Thymus (tissue), 11 donors: ENCODE results near the gene WSCD1. TPM values are rescaled to one million over a fixed set of nuclear protein-coding genes. Genes with fewer than 3 reads are reported as not detected.

Source experiments
- DNase-seq, 9 donors: peaks; one replicate each; pipeline ENCODE4 v3.0.0-alpha.2; 2013; ENCODE audit warnings: low spot score in 9 of 9, low read depth in 6 of 9, missing footprints in 1 of 9
- H3K27ac ChIP-seq, 2 donors: one replicate each; pipeline ENCODE4 v1.5.1; 2013; ENCODE audit warnings: control low read depth in 1 of 2, low read depth in 1 of 2, low read length in 1 of 2, mild to moderate bottlenecking in 1 of 2, moderate library complexity in 1 of 2
- H3K27me3 ChIP-seq, 2 donors: one replicate each; pipeline ENCODE4 v1.5.1; 2013; ENCODE audit warnings: low read length in 1 of 2; ENCODE audit not compliant: control insufficient read depth in 2 of 2, insufficient read depth in 1 of 2
- H3K36me3 ChIP-seq, 2 donors: one replicate each; pipeline ENCODE4 v1.5.1; 2013; ENCODE audit warnings: low read length in 1 of 2, mild to moderate bottlenecking in 1 of 2, moderate library complexity in 1 of 2; ENCODE audit not compliant: control insufficient read depth in 2 of 2, insufficient read depth in 2 of 2
- H3K4me1 ChIP-seq, 2 donors: one replicate each; pipeline ENCODE4 v1.5.1; 2013; ENCODE audit warnings: low read length in 2 of 2; ENCODE audit not compliant: control insufficient read depth in 2 of 2, insufficient read depth in 2 of 2
- H3K4me3 ChIP-seq, 2 donors: one replicate each; pipeline ENCODE4 v1.5.1; 2013; ENCODE audit warnings: low read length in 2 of 2, control low read depth in 1 of 2, mild to moderate bottlenecking in 1 of 2
- H3K9me3 ChIP-seq, 2 donors: one replicate each; pipeline ENCODE4 v1.5.1; 2013; ENCODE audit warnings: low read length in 1 of 2, mild to moderate bottlenecking in 1 of 2; ENCODE audit not compliant: control insufficient read depth in 2 of 2, insufficient read depth in 1 of 2
- WGBS: extraction: QIAGEN DNeasy Blood & Tissue Kit; methylation state at CpG from one replicate; pipeline ENCODE4 v1.1.7; 2013; 5-methylcytosine and 5-hydroxymethylcytosine counted together
- polyA plus RNA-seq: library from polyadenylated mRNA; stranded (reverse); fragments of 200-250 nt; gene quantifications from one replicate; pipeline ENCODE4 v1.2.3, GENCODE V29; 2013
- total RNA-seq: library from RNA; stranded (reverse); fragments of 120-200 nt; gene quantifications from one replicate; pipeline ENCODE4 v1.2.4, GENCODE V29; 2013
- donor health status: healthy.

Gene WSCD1
- total and polyA plus RNA-seq, 2 donors: 1.1 to 5.1 TPM

DNA sequence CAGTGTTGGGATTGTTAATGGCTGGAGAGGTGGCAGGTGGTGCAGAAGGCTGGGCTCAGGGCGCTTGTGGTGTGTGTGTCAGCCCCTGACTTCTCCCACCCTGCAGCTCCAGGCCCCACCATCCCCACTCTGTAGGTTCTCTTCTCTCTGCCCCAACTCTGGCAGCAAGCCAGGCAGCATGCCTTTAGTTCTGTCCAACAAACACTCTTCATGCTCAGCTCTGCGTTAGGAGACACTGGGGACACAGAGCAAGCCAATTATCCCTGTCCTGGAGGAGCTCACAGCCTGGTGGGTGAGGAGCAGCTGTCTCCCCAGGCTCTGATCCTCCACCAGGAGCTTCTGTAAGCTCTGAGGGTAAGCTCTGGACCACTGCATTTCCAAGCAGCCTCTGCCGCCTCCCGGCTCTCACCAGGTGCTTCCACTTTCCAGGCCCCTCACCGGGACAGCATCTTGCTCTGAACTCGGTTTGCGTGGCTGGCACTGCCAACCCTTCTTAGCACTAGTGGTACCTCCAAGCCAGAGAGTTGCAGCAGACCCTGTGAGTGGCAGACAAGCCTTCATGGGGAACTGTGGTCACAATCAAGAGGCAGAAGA lies 34.3 kb upstream of the WSCD1 start:
- DNase-seq: no peak
- no peaks in the 10 kb centered on the region for H3K9me3 ChIP-seq
- H3K36me3 ChIP-seq: no peaks in the 10 kb centered on the region
- H3K4me3 ChIP-seq: no peak overlapping the region
- no peaks in the 10 kb centered on the region for H3K27me3 ChIP-seq
- H3K27ac ChIP-seq: no peak overlapping the region
- 86% methylated on average over 7 of the region's 7 CpGs for WGBS
- H3K4me1 ChIP-seq: no peaks in the 10 kb centered on the region

GRCh38 chr17:6040504-6040903 lies 29.7 kb upstream of the WSCD1 start:
- peaks cover 0 to 2% of the 10 kb centered on the region in 2 donors for H3K9me3 ChIP-seq
- H3K27ac ChIP-seq: no peak overlapping the region
- H3K4me1 ChIP-seq: no peaks in the 10 kb centered on the region
- DNase-seq: no peak
- H3K27me3 ChIP-seq: no peaks in the 10 kb centered on the region
- WGBS: 91% methylated on average over 13 of the region's 13 CpGs
- H3K4me3 ChIP-seq: no peak overlapping the region
- no peaks in the 10 kb centered on the region for H3K36me3 ChIP-seq

DNA sequence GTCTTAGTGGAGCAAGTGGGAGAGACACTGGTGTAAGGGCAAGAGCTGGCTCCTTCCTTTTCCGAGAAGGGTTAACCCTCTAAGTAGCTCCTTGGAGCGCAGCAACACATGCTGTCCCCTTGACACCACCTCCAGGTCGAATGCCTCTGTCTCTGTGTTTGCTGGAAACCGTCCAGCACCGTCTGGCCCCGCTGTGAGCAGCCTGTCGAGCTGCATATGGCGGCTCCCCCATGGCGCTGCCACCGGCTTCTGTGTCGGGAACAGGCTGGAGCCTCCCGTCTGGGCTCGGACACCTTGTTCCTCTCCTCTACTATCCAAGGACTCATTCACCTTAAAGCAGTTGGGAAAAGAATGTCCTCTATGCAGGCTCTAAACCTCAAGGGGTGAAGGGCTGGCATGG lies 28.9 kb upstream of the WSCD1 start:
- DNase-seq: no peak
- H3K9me3 ChIP-seq: peaks cover 0 to 2% of the 10 kb centered on the region in 2 donors
- no peak overlapping the region for H3K4me3 ChIP-seq
- no peaks in the 10 kb centered on the region for H3K36me3 ChIP-seq
- WGBS: 87% methylated on average over 13 of the region's 13 CpGs
- H3K4me1 ChIP-seq: no peaks in the 10 kb centered on the region
- no peaks in the 10 kb centered on the region for H3K27me3 ChIP-seq
- H3K27ac ChIP-seq: no peak overlapping the region

DNA sequence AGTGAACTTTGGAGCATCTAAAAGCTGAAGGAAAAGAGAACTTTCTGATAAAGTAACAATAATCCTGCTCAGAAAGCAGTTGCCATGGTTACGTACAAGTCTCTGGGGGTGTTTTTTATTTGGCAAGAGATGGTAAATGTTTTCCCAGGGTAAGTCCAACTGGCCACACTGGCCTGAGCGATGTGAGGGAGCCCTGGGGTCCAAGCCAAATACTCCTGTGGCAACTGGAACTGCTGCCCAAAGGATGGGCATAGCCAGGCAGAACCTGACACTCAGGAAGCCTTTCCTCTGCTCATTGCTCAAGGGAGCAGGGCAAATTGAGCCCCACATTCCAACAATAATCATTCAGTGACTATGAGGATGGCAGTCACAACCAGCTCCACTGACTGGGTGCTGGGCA lies 26.8 kb upstream of the WSCD1 start:
- Histone ChIP-seq H3K4me1 (no peaks in the 10 kb centered on the region), H3K36me3 (no peaks in the 10 kb centered on the region), H3K27me3 (no peaks in the 10 kb centered on the region), H3K27ac (no peak overlapping the region), H3K9me3 (peaks cover 0 to 2% of the 10 kb centered on the region in 2 donors), H3K4me3 (no peak overlapping the region)
- no peak for DNase-seq
- WGBS: 94% methylated on average over 2 of the region's 2 CpGs

GRCh38 chr17:6044261-6044660 lies 25.9 kb upstream of the WSCD1 start:
- WGBS: 92% methylated on average over 6 of the region's 6 CpGs
- Histone ChIP-seq H3K27me3 (no peaks in the 10 kb centered on the region), H3K27ac (no peak overlapping the region), H3K4me1 (no peaks in the 10 kb centered on the region), H3K4me3 (no peak overlapping the region), H3K9me3 (peaks cover 0 to 2% of the 10 kb centered on the region in 2 donors), H3K36me3 (no peaks in the 10 kb centered on the region)
- no peak for DNase-seq

DNA sequence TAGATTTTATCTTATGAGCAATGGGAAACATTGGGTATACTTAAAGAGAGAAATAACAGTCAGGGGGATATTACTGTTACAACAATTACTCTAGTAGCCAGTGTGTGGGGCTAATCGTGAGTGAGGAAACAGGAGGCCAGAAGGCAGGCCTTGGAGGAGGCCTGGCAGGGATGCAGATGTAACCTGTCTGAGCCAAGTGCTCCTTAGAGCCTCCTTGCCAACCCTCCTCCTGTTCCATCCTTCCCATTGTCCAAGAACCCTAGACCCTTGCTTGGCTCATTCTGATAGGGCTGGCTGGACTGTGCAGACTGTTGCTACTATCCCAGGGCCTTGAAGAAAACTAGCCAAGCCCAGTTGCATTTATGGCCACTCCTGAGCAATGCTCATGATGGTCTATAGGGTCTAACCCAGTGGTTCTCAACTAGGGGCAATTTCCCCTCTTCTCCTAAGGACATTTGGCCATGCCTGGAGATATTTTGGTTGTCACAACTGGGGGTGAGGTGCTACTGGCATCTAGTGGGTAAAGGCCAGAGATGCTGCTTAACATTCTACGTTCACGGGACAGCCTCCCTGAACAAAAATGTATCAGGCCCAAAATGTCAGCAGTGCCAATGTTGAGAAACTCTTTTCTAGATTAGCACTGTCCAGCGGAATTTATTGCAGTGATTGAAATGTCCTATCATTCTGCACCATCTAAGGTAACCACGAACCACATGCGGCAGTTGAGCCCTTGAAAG lies 24.4 kb upstream of the WSCD1 start:
- Histone ChIP-seq H3K9me3 (peaks cover 0 to 2% of the 10 kb centered on the region in 2 donors), H3K4me1 (no peaks in the 10 kb centered on the region), H3K27me3 (no peaks in the 10 kb centered on the region), H3K27ac (no peak overlapping the region), H3K36me3 (no peaks in the 10 kb centered on the region), H3K4me3 (no peak overlapping the region)
- DNase-seq: no peak
- 93% methylated on average over 6 of the region's 6 CpGs for WGBS

DNA sequence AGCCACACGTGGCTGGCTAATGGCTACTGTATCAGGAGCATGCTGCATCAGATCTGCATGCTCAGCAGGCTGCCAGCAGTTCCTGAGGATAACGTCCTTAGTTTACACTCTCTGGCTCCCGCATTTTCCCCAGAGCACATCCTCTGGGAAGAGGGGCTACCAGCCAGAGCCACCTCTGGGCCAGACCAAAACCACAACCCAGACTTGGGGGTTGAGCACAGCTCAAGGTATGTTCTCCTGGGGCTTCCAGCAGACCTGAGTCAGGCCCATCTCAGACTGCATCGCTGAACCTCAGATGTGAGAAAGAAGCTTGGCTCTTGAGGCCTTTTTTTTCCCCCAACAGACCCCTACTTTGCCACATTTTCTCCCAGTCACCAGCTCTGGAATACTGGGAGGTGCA lies 23.7 kb upstream of the WSCD1 start:
- WGBS: 74% methylated on average over 4 of the region's 4 CpGs
- DNase-seq: no peak

GRCh38 chr17:6046931-6047330 lies 23.2 kb upstream of the WSCD1 start:
- Histone ChIP-seq H3K27me3 (no peaks in the 10 kb centered on the region), H3K27ac (no peak overlapping the region), H3K4me1 (no peaks in the 10 kb centered on the region), H3K4me3 (no peak overlapping the region), H3K36me3 (no peaks in the 10 kb centered on the region), H3K9me3 (peaks cover 0 to 2% of the 10 kb centered on the region in 2 donors)
- DNase-seq: no peak
- 87% methylated on average over 1 of the region's 1 CpG for WGBS

More for the DNA sequence above, 23.7 kb upstream of the WSCD1 start:
- Histone ChIP-seq H3K9me3 (peaks cover 0 to 2% of the 10 kb centered on the region in 2 donors), H3K36me3 (no peaks in the 10 kb centered on the region), H3K27ac (no peak overlapping the region), H3K4me3 (no peak overlapping the region), H3K27me3 (no peaks in the 10 kb centered on the region), H3K4me1 (no peaks in the 10 kb centered on the region)

GRCh38 chr17:6047966-6048365 lies 22.2 kb upstream of the WSCD1 start:
- Histone ChIP-seq H3K9me3 (peaks cover 0 to 2% of the 10 kb centered on the region in 2 donors), H3K27me3 (no peaks in the 10 kb centered on the region), H3K4me3 (no peak overlapping the region), H3K27ac (no peak overlapping the region), H3K4me1 (no peaks in the 10 kb centered on the region), H3K36me3 (no peaks in the 10 kb centered on the region)
- WGBS: 90% methylated on average over 3 of the region's 3 CpGs
- DNase-seq: no peak
